Measurements from ENCODE around the gene MAEA. TPM values are rescaled to one million over a fixed set of nuclear protein-coding genes. Genes with fewer than 3 reads are reported as not detected.

Gene MAEA
- total RNA-seq, 2 donors from 2014 or later: 65.8 to 124 TPM

DNA sequence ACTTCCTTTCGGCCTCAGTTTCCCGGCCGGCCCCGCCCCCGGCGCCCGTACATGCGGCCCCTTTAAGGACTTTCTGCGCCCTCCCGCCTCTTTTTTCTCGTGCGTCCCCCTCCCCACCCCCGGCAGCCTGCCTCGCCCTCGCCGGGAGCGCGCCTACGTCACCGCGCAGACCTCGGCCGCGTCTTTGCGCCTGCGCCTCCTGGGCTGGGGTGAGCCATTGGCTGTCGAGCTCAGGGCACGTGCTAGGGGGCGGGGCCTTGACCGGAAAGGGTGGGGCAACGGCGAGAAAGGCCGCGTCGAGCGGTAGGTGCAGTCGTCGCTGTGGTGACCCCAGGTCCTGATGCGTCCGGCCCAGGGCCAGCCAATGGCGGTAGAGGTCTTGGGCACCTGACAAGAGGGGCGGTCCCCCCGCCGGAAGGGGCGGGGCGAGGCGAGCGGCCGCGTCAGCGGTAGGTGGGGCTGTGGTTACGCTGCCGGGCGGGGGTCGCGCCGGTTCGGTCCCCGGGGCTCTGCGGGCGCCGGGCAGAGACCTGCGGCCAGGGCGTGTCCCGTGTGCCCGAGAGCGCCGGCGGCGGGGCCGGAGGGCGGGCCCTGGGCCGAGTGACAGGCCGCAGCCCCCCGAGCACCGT lies 57.2 kb downstream of the MAEA start, which contains the start of gene UVSSA:
Gene UVSSA (plus strand): TSS at position 428 of the 629 bp plus-strand sequence. CDS start 884 bp downstream, outside the sequence.
- intact Hi-C loops (cut with DNase I): loop anchor here (10.0 kb wide), 2 partner anchors 52 to 182 kb away; no protein-coding TSS in a partner anchor
- Histone ChIP-seq H3K4me1 (peaks cover 5% of the 10 kb centered on the region), H3K27me3 (no peaks in the 10 kb centered on the region), H3K27ac (peak within 1 kb of the TSS; percentile 98), H3K9ac (ENCODE audit: low read depth in 2 of 2, low read length in 2 of 2) (peak within 1 kb of the TSS; percentile 93 to 99), H3K4me3 (peak within 1 kb of the TSS; percentile 89), H3K9me3 (no peaks in the 10 kb centered on the region), H3K36me3 (no peaks in the 10 kb centered on the region)
- TF ChIP-seq, protein P1, sequence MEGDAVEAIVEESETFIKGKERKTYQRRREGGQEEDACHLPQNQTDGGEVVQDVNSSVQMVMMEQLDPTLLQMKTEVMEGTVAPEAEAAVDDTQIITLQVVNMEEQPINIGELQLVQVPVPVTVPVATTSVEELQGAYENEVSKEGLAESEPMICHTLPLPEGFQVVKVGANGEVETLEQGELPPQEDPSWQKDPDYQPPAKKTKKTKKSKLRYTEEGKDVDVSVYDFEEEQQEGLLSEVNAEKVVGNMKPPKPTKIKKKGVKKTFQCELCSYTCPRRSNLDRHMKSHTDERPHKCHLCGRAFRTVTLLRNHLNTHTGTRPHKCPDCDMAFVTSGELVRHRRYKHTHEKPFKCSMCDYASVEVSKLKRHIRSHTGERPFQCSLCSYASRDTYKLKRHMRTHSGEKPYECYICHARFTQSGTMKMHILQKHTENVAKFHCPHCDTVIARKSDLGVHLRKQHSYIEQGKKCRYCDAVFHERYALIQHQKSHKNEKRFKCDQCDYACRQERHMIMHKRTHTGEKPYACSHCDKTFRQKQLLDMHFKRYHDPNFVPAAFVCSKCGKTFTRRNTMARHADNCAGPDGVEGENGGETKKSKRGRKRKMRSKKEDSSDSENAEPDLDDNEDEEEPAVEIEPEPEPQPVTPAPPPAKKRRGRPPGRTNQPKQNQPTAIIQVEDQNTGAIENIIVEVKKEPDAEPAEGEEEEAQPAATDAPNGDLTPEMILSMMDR (IDR thresholded peaks at IDR 0.05): no peak
- DNase-seq: peak; percentile 100

DNA sequence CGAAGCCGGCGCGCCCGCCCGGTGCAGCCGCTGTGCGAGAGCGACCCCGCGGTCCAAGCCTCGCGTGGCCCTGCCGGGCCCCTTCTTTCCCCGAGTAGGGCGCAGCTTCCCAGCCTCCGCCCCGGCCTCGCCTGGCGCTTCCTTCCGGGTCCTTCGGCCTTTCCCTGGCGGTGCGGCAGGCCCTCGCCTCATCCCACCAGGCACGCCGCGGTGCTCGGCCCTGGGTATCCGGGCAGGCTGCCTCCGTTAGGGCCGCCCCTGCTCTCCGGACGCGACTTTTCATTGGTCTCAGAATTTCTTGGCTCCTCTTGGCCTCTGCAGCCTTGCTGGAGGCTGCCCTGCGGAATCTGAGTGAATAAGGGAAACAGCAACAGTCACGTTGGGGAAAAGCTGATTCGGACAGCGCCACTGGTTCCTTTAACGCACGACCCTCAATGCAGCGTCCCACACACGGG lies 57.7 kb downstream of the MAEA start:
- intact Hi-C loops (cut with DNase I): loop anchor here (10.0 kb wide), 2 partner anchors 53 to 183 kb away; no protein-coding TSS in a partner anchor
- H3K27ac ChIP-seq: peak overlapping the region; percentile 98
- peaks cover 5% of the 10 kb centered on the region for H3K4me1 ChIP-seq

GRCh38 chr4:1348014-1348513 lies 58.4 kb downstream of the MAEA start:
- Histone ChIP-seq H3K36me3 (no peaks in the 10 kb centered on the region), H3K9me3 (no peaks in the 10 kb centered on the region), H3K27ac (peak overlapping the region; percentile 98), H3K9ac (ENCODE audit: low read depth in 2 of 2, low read length in 2 of 2) (peak overlapping the region; percentile 93 to 99), H3K27me3 (no peaks in the 10 kb centered on the region), H3K4me3 (peak overlapping the region; percentile 74), H3K4me1 (peaks cover 5% of the 10 kb centered on the region)
- intact Hi-C loops (cut with DNase I): loop anchor here (10.0 kb wide), 2 partner anchors 53 to 183 kb away; no protein-coding TSS in a partner anchor
- TF ChIP-seq, protein P1 (IDR thresholded peaks at IDR 0.05): no peak
- peak; percentile 34 for DNase-seq

More for the DNA sequence above, 57.7 kb downstream of the MAEA start:
- peak; percentile 58 for DNase-seq
- Histone ChIP-seq H3K27me3 (no peaks in the 10 kb centered on the region), H3K4me3 (peak overlapping the region; percentile 74), H3K9ac (ENCODE audit: low read depth in 2 of 2, low read length in 2 of 2) (peak overlapping the region; percentile 93 to 99), H3K9me3 (no peaks in the 10 kb centered on the region), H3K36me3 (no peaks in the 10 kb centered on the region)
- TF ChIP-seq, protein P1 (IDR thresholded peaks at IDR 0.05): no peak

GRCh38 chr4:1348746-1349145 lies 59.1 kb downstream of the MAEA start:
- H3K4me1 ChIP-seq: peaks cover 5% of the 10 kb centered on the region
- peak overlapping the region; percentile 98 for H3K27ac ChIP-seq
- H3K27me3 ChIP-seq: no peaks in the 10 kb centered on the region
- TF ChIP-seq, protein P1 (IDR thresholded peaks at IDR 0.05): no peak
- no peak for DNase-seq
- H3K4me3 ChIP-seq: no peak overlapping the region
- H3K9me3 ChIP-seq: no peaks in the 10 kb centered on the region
- peak overlapping the region in 1 of 2 donors; percentile 93 for H3K9ac ChIP-seq (ENCODE audit: low read depth in 2 of 2, low read length in 2 of 2)
- no peaks in the 10 kb centered on the region for H3K36me3 ChIP-seq
- intact Hi-C loops (cut with DNase I): loop anchor here (10.0 kb wide), 2 partner anchors 54 to 184 kb away; no protein-coding TSS in a partner anchor

GRCh38 chr4:1349359-1350168 lies 59.9 kb downstream of the MAEA start:
- no peak overlapping the region for H3K27ac ChIP-seq
- no peak for DNase-seq
- intact Hi-C loops (cut with DNase I): loop anchor here (5.0 to 10.0 kb wide), 4 partner anchors 55 to 375 kb away; partner anchors contain the start of genes TACC3 and TMEM129
- H3K4me1 ChIP-seq: peaks cover 5% of the 10 kb centered on the region
- no peaks in the 10 kb centered on the region for H3K9me3 ChIP-seq
- no peak overlapping the region for H3K9ac ChIP-seq (ENCODE audit: low read depth in 2 of 2, low read length in 2 of 2)
- TF ChIP-seq, protein P1 (IDR thresholded peaks at IDR 0.05): no peak
- H3K36me3 ChIP-seq: no peaks in the 10 kb centered on the region
- H3K4me3 ChIP-seq: no peak overlapping the region
- H3K27me3 ChIP-seq: no peaks in the 10 kb centered on the region
